ENCODE data around the gene COL15A1. TPM values are rescaled to one million over a fixed set of nuclear protein-coding genes. Genes with fewer than 3 reads are reported as not detected.

Gene COL15A1
- total RNA-seq, 1 experiment from 2014 or later = not detected

GRCh38 chr9:99024959-99025358 lies 81.3 kb downstream of the COL15A1 start:
- intact Hi-C loops (cut with micrococcal nuclease) = no loop called here
- TF ChIP-seq CTCF (IDR thresholded peaks at IDR 0.05; ENCODE audit: unreplicated experiment) = no peak
- H3K4me1 Mint-ChIP-seq (ENCODE audit: insufficient read depth, unreplicated experiment) = peaks cover 8% of the 10 kb centered on the region
- H3K27me3 Mint-ChIP-seq (ENCODE audit: insufficient read depth, unreplicated experiment) = no peaks in the 10 kb centered on the region
- no peak overlapping the region for H3K27ac Mint-ChIP-seq (ENCODE audit: low read depth, unreplicated experiment)
- H3K36me3 Mint-ChIP-seq (ENCODE audit: insufficient read depth, unreplicated experiment) = no peaks in the 10 kb centered on the region
- peak; percentile 47 for DNase-seq (ENCODE audit: unreplicated experiment)
- no TSS peak for BruUV-seq (replicated peaks)
- H3K9me3 Mint-ChIP-seq (ENCODE audit: unreplicated experiment) = no peaks in the 10 kb centered on the region
- H3K4me3 Mint-ChIP-seq (ENCODE audit: unreplicated experiment) = no peak overlapping the region
- CTCF ChIA-PET = interaction anchor here (0.7 to 1.1 kb wide), 2 partner anchors 24 to 116 kb away, joined by 3 read pairs; no protein-coding TSS in a partner anchor
- POLR2A ChIA-PET = no interaction called here

GRCh38 chr9:99025616-99026270 lies 82.0 kb downstream of the COL15A1 start:
- ChIA-PET CTCF (interaction anchor here (1.0 to 1.2 kb wide), 2 partner anchors 177 to 178 kb away, joined by 3 to 4 read pairs; no protein-coding TSS in a partner anchor), POLR2A (no interaction called here)
- Mint-ChIP-seq H3K4me1 (ENCODE audit: insufficient read depth, unreplicated experiment) (peaks cover 8% of the 10 kb centered on the region), H3K27me3 (ENCODE audit: insufficient read depth, unreplicated experiment) (no peaks in the 10 kb centered on the region), H3K4me3 (ENCODE audit: unreplicated experiment) (no peak overlapping the region), H3K9me3 (ENCODE audit: unreplicated experiment) (no peaks in the 10 kb centered on the region), H3K27ac (ENCODE audit: low read depth, unreplicated experiment) (no peak overlapping the region), H3K36me3 (ENCODE audit: insufficient read depth, unreplicated experiment) (no peaks in the 10 kb centered on the region)
- intact Hi-C loops (cut with micrococcal nuclease) = no loop called here
- no peak for DNase-seq (ENCODE audit: unreplicated experiment)
- no TSS peak for BruUV-seq (replicated peaks)
- no peak for TF ChIP-seq CTCF (IDR thresholded peaks at IDR 0.05; ENCODE audit: unreplicated experiment)

GRCh38 chr9:99026271-99026955 lies 82.7 kb downstream of the COL15A1 start:
- no peaks in the 10 kb centered on the region for H3K36me3 Mint-ChIP-seq (ENCODE audit: insufficient read depth, unreplicated experiment)
- H3K9me3 Mint-ChIP-seq (ENCODE audit: unreplicated experiment) = no peaks in the 10 kb centered on the region
- BruUV-seq (replicated peaks) = no TSS peak
- H3K4me1 Mint-ChIP-seq (ENCODE audit: insufficient read depth, unreplicated experiment) = peaks cover 8% of the 10 kb centered on the region
- H3K4me3 Mint-ChIP-seq (ENCODE audit: unreplicated experiment) = no peak overlapping the region
- intact Hi-C loops (cut with micrococcal nuclease) = no loop called here
- no peak for DNase-seq (ENCODE audit: unreplicated experiment)
- ChIA-PET POLR2A (no interaction called here), CTCF (interaction anchor here (0.6 to 2.1 kb wide), 5 partner anchors 25 to 178 kb away, joined by 3 to 6 read pairs (median 4); no protein-coding TSS in a partner anchor)
- H3K27me3 Mint-ChIP-seq (ENCODE audit: insufficient read depth, unreplicated experiment) = no peaks in the 10 kb centered on the region
- no peak overlapping the region for H3K27ac Mint-ChIP-seq (ENCODE audit: low read depth, unreplicated experiment)
- TF ChIP-seq CTCF (IDR thresholded peaks at IDR 0.05; ENCODE audit: unreplicated experiment) = no peak

GRCh38 chr9:99026956-99027298 lies 83.2 kb downstream of the COL15A1 start:
- CTCF ChIA-PET = interaction anchor here (0.6 to 2.1 kb wide), 5 partner anchors 26 to 179 kb away, joined by 3 to 6 read pairs (median 4); no protein-coding TSS in a partner anchor
- BruUV-seq (replicated peaks) = no TSS peak
- no peak overlapping the region for H3K27ac Mint-ChIP-seq (ENCODE audit: low read depth, unreplicated experiment)
- no peaks in the 10 kb centered on the region for H3K9me3 Mint-ChIP-seq (ENCODE audit: unreplicated experiment)
- H3K4me3 Mint-ChIP-seq (ENCODE audit: unreplicated experiment) = no peak overlapping the region
- H3K4me1 Mint-ChIP-seq (ENCODE audit: insufficient read depth, unreplicated experiment) = peaks cover 8% of the 10 kb centered on the region
- DNase-seq (ENCODE audit: unreplicated experiment) = no peak
- POLR2A ChIA-PET = interaction anchor here (0.8 kb wide), 1 partner anchor 1932 kb away, joined by 3 read pairs; no protein-coding TSS in a partner anchor
- intact Hi-C loops (cut with micrococcal nuclease) = no loop called here
- no peaks in the 10 kb centered on the region for H3K36me3 Mint-ChIP-seq (ENCODE audit: insufficient read depth, unreplicated experiment)
- no peaks in the 10 kb centered on the region for H3K27me3 Mint-ChIP-seq (ENCODE audit: insufficient read depth, unreplicated experiment)
- TF ChIP-seq CTCF (IDR thresholded peaks at IDR 0.05; ENCODE audit: unreplicated experiment) = no peak

Measured in MCF 10A (cell line).